ENCODE results near the gene LRRC27. TPM values are rescaled to one million over a fixed set of nuclear protein-coding genes. Genes with fewer than 3 reads are reported as not detected.

Gene LRRC27
- total RNA-seq (2022; extraction: Qiagen RNA extraction; ENCODE audit: low read depth): 5.9 to 7.6 TPM (median 6.1 TPM) in 5 replicates

GRCh38 chr10:132331601-132332432 is at the start of gene LRRC27:
Gene LRRC27 (plus strand): TSS chr10:132332193. CDS start chr10:132333525, 1,332 bp downstream.

GRCh38 chr10:132307823-132308586 is 24.0 kb upstream of the LRRC27 start, which contains the start of gene STK32C:
Gene STK32C (minus strand): TSS chr10:132307950. CDS start chr10:132307833, 117 bp downstream.

GRCh38 chr10:132397036-132397541 is 65.1 kb downstream of the LRRC27 start, which contains the start of gene PWWP2B:
Gene PWWP2B (plus strand): TSS chr10:132397200. CDS start chr10:132397227, 27 bp downstream.

Other genes starting within 250 kb of the LRRC27 start
- 12.5 to 21.5 TPM (median 19.3 TPM) in 5 replicates for gene DPYSL4, start 145.2 kb upstream of the LRRC27 start, total RNA-seq (2022; extraction: Qiagen RNA extraction; ENCODE audit: low read depth)
- 31.0 to 54.2 TPM (median 48.5 TPM) in 5 replicates for gene STK32C, start 24.2 kb upstream of the LRRC27 start, total RNA-seq (2022; extraction: Qiagen RNA extraction; ENCODE audit: low read depth)
- gene PWWP2B, start 65.0 kb downstream of the LRRC27 start, total RNA-seq (2022; extraction: Qiagen RNA extraction; ENCODE audit: low read depth): 7.0 to 19.1 TPM (median 17.3 TPM) in 5 replicates
- 11.6 to 14.3 TPM (median 13.5 TPM) in 5 replicates for gene INPP5A, start 205.6 kb downstream of the LRRC27 start, total RNA-seq (2022; extraction: Qiagen RNA extraction; ENCODE audit: low read depth)